Stimulated activated CD4-positive, alpha-beta T cell treated with anti-CD3 and anti-CD28 coated beads, Interleukin-2, amount 100 ng/mL, for 4 hours (primary cell): ENCODE measurements around the gene CCDC93.

ENCODE experiments used
- DNase-seq: peaks from one replicate; pipeline ENCODE4 v3.0.0-alpha.2; 2020; ENCODE audit warnings: low read depth

The CCDC93 gene

GRCh38 chr2:117989854-117990438, 23.9 kb downstream of the CCDC93 start:
- DNase-seq: no peak

- no peak for DNase-seq
Observed at GRCh38 chr2:117987121-117987520, 26.7 kb downstream of the CCDC93 start.

DNA sequence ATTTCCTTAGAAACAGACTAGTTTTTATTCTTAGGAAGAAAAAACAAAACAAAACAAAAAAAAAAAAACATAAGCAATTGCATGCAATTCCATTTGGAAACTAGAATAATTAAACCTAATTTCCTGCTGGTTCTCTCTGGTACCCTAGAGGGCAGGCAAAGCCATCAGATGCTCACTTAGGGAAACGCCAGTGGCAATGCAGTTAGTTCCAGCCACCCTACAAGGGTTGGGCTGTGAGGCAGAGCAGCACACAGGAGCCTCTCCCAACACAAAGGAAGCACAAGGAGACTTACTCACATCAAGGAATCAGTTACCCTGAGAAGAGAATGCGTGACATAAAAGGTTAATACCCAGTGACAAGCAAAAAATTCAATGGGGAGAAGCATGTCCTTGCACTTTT, 28.8 kb downstream of the CCDC93 start:
- no peak for DNase-seq

GRCh38 chr2:117984208-117984607, 29.7 kb downstream of the CCDC93 start:
- no peak for DNase-seq

GRCh38 chr2:117983040-117983439, 30.8 kb downstream of the CCDC93 start:
- no peak for DNase-seq

DNA sequence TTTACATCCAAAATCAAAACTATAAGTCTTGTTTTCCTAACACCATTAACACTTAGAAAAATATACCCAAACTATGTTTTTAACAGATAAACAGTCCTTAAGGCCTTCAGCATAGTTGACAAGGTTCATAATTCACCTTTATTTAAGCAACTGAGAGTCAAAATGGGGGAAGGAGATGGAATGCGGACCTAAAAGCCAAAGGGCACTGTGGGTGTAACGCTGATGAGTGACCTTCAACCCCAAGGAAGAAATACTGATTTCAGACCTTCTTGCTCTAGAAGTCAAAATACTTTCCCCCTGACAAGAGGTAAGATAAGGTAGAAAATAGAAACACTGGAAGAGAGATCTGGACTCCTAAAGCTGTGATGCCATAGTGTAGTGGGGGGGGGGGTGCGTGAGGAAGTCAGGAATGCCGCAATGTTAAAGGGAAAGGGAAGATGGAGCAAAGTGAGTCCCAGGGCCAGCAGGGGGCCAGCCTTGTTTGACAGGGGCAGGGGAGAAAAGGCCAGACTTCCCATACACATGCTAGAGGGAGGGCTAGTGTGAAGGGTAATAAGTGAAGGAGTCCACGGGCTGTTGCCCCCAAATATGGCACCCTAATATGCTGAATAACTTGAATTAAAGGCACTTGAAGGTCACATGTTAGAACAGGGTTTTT, 31.4 kb downstream of the CCDC93 start:
- DNase-seq: no peak

DNA sequence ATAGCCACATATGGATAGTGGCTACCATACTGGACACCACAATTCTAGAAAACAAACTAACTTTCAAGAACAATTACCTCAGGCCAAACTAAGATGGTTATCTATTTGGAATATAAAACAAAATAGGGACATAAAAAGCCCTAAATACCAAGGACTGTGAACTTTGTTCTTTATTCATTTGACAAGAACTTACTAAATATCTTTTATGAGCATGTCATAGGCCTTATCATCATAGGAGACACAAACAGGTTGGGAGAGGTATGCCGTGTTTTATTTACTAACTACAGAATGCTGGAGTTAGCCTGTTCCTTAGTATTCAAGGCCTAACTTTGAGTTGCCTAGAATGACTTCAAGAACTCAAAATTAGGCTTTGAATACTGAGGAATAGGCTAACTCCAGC, 32.1 kb downstream of the CCDC93 start:
- DNase-seq: no peak

DNA sequence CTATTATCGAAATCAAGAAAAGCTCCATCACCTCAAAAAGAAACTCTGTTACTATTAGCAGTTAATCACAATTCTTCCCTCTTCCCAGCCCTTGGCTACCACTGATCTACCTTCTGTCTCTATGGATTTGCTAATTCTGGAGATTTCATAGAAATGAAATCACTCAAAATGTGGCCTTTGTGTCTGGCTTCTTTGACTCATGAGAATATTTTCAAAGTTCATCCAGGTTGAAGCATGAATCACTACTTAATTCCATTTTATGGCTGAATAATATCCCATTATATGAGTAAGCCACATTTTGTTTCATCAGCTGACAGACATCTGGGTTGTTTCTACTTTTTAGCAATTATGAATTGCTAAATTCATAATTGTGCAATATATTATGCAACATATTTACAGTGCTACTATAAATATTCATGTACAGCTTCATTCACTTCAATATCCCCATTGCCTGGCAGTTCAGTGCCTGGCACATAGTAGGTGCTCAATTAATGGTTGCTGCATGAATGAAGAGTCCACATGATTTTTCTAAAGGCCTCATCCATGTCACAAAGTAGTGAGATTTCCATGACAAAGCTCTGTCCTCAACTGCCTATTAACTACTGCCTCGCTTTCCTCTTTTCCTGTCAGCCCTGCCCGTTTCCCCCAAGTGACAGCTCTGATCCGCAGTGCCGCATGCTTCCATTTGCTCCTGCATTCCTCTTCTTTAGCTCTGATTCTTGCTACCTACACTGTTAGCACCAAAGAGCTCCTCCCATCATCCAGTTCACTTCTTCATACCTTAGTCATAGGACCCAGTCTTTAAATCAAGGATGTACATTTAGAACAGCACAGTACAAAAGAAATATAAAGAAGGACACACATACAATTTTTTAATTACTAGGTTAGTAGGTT, 32.8 kb downstream of the CCDC93 start:
- DNase-seq: no peak

DNA sequence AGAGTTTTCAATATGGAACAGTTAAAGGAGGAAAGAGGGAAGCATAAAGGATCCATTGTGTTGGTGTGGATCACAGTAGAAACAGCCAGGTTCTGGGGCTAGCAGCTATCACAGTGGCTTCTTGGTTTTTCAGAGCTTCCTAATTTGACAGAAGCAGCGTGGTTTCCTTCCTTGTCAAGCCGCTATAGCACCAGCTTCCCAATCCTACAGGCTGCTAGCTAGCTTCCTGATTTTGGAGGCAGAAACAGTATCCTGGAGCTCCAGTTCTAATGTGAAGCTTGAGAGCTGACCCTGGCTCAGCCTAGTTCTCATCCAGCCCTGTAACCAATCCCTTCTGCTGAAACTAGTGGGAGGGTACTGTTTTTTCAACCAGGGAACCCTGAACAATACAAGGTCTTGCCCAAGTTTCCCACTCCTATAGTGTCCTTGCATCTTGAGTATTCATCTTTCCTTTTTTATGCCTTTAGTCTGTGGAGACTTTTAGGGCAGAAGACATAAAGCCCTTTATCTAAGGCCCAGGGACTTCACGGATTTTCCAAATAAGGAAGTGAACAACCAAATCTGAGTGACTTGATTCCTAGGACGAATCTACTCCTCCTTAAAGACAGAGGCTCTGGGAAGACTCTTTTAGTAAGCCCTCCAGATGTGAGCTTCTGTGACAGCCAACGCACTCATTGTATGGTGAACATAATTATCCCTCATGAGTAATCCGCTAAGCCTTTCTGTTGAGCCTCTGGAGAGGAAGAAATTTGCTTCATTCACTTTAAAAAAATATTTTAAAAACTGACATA, 33.8 kb downstream of the CCDC93 start:
- no peak for DNase-seq

DNA sequence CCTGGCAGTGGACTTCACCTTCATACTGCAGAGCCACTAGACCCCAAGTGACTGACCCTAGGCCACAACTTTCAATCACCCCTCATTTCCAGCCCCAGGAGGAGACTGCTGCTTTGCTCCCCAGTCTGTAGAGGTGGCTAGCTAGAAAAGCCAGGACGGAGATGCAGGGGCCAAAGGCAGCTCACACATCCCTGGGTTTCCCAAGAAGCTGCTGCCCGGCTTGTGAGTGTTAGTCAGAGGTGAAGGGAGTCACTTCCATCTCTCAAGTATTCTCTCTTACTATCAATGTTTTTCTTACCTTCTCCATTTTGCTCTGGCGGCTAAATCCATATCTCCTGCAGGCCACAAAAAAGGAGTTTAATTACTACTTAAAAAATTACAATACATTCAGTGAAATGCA, 36.2 kb downstream of the CCDC93 start:
- no peak for DNase-seq

DNA sequence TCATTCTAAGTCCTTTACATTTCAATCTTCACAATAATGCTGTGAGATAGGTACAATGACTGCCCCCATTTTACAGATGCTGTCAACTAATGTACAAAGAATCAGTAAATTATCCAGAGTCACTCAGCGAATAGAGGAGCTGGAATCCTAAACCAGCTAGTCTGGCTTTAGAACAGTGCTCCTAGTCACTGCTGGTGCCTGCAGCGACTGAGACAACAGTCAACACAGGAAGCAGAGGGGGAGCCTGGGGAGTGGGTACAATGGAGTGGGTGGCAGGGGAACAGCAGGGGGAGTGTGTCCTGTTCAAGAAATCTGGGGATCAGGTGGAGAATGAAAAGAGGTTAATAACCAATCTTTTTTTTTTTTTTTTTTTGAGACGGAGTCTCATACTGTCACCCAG, 37.3 kb downstream of the CCDC93 start:
- no peak for DNase-seq

DNA sequence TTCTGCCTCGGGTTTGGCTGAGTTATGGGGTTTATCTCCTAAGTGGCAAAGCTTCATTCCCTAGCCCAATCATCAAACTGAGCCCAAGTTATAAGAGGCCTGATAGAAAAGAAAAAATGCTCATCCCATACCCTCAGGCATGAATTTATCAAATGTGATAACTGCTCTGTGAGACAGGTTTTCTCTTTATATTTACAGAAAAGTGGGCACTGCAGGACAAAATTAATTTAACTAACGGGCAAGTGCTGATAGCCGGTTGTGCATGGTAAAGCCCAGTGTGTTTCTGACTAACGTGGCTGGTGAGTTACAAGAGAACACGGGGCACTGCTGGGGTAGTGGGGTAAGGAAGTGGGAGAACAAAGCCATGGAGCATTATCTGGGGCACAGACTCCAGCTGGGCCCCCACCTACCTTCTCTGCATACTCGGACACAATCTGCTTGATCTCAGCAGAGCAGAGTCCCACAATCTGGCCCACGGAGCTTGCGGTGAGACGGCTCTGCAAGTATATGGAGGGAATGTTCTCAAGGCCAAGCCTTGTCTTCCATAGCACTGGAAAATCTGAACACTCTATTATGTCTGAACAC, 40.3 kb downstream of the CCDC93 start:
- DNase-seq: no peak

- no peak for DNase-seq
Observed at GRCh38 chr2:117972476-117973123, 41.3 kb downstream of the CCDC93 start.

- DNase-seq: no peak
Observed at GRCh38 chr2:117968722-117969121, 45.1 kb downstream of the CCDC93 start.

GRCh38 chr2:117967977-117968718, 45.7 kb downstream of the CCDC93 start:
- DNase-seq: no peak

DNA sequence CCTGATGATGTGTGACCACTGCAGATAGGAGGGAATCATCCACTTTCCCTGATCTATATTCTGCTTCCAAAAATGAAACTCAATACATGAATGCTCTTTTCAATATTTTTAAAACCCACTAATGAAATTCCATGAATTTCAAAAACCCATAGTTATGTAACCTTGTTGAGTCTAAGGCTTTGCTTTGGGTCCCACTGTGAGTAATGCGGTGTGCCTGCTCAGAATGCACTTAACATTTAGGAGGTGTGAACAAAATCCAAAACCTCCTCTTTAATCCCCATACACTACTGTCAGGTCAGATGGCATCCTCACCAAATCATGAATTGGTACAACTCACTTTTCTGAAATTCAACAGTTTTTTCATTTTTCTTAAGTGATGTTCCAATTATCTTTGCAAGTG, 50.4 kb downstream of the CCDC93 start:
- no peak for DNase-seq

DNA sequence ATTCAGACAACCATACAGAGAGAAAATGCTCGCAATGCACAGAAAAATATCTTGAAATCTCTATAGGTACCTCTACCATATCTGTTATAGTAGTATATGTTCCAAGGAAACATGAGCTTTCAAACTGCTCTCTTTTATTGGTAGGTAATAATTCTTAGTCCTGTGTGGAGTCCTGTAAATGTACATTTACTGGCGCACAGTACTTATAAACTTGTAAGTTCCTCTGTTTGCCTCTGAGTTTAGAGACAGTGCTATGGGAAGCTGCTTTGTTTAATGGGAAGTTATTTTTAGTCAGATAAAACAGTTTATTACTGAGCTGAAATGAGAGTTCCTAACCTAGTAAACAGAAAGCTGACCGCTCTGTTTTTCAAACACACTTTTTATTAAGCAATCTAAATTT, 52.7 kb downstream of the CCDC93 start:
- no peak for DNase-seq

GRCh38 chr2:117960231-117960630, 53.6 kb downstream of the CCDC93 start:
- no peak for DNase-seq

GRCh38 chr2:117958186-117958585, 55.7 kb downstream of the CCDC93 start:
- no peak for DNase-seq

DNA sequence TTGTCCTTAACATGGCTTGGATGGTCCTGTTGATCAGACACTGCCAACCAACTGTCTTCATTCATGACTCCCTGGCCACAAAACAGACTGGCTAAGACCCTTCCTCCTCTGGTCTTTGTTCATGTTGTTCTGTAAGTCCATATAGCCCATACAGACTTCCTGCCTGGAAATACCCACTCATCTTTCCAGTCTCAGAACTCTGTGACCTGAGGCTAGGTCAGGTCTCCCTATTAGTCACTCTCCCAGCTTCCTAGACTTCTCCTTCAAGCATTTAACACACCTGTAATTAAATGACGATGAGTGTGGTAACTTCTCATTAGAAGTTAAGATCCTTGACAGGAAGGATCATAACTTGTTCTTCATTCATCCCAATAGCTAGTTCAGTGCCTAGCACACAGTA, 56.3 kb downstream of the CCDC93 start:
- DNase-seq: no peak
